ENCODE data around the gene TMX2. TPM values are rescaled to one million over a fixed set of nuclear protein-coding genes. Genes with fewer than 3 reads are reported as not detected.

The TMX2 gene
- total and polyA plus RNA-seq, 9 of the 15 experiments (the other 6 are each of a cell fraction or from before 2014, with no cell fraction given): 176 to 433 (median 227) TPM

DNA sequence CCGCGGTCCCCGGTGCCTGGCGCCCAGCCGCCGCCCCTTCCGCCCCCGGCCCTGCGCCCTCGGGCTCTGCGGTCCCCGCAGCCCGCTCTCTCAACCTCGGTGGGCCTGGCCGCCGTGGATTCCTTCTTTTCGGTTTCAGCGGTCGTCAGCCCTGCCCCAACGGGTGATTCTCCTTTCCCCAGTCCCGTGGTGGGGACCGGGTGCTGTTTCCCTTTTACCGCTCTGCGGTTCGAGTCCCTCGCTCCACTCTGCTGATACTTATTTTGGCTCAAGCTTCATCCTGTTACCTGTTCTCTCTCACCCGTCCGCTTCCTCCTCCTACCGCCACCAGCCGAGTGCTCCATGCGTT is 44.0 kb upstream of the TMX2 start (continued):
- TF ChIP-seq TRIM28 (IDR thresholded peaks at IDR 0.05) (0 out of 2 replicates have a peak, but pooled peaks have one; percentile 3), PRPF4 (IDR thresholded peaks at IDR 0.05; ENCODE audit: insufficient read depth, low read depth, low read length, poor library complexity, severe bottlenecking) (no peak), E2F3 (CRISPR knock-in tag; IDR thresholded peaks at IDR 0.05) (no peak), HOXB6 (CRISPR knock-in tag; IDR thresholded peaks at IDR 0.05; ENCODE audit: borderline replicate concordance) (no peak), SMARCA4 (IDR thresholded peaks at IDR 0.05) (0 out of 2 replicates have a peak, but pooled peaks have one; percentile 23), CHD1 (IDR thresholded peaks at IDR 0.05; ENCODE audit: low read length) (peak; percentile 60), FOXM1 (IDR thresholded peaks at IDR 0.05; ENCODE audit: low read depth) (no peak), FOXM1 (CRISPR knock-in tag; IDR thresholded peaks at IDR 0.05; ENCODE audit: low read depth) (no peak), ZNF324 (CRISPR knock-in tag; IDR thresholded peaks at IDR 0.05) (no peak), CAMTA2 (CRISPR knock-in tag; conservative IDR thresholded peaks at IDR 0.05) (no peak), BDP1 (IDR thresholded peaks at IDR 0.05; ENCODE audit: insufficient read depth, insufficient read length) (no peak), SIN3A (IDR thresholded peaks at IDR 0.05; ENCODE audit: borderline replicate concordance in 2 of 2, control insufficient read depth in 1 of 2, low read depth in 2 of 2, low read length in 2 of 2) (0 out of 4 replicates have a peak, but pooled peaks of 1 of the 2 experiments have one; percentile 26)
- TF ChIP-seq, protein P1, sequence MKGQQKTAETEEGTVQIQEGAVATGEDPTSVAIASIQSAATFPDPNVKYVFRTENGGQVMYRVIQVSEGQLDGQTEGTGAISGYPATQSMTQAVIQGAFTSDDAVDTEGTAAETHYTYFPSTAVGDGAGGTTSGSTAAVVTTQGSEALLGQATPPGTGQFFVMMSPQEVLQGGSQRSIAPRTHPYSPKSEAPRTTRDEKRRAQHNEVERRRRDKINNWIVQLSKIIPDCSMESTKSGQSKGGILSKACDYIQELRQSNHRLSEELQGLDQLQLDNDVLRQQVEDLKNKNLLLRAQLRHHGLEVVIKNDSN (CRISPR knock-in tag; IDR thresholded peaks at IDR 0.05): no peak
- TF ChIP-seq, protein P2, sequence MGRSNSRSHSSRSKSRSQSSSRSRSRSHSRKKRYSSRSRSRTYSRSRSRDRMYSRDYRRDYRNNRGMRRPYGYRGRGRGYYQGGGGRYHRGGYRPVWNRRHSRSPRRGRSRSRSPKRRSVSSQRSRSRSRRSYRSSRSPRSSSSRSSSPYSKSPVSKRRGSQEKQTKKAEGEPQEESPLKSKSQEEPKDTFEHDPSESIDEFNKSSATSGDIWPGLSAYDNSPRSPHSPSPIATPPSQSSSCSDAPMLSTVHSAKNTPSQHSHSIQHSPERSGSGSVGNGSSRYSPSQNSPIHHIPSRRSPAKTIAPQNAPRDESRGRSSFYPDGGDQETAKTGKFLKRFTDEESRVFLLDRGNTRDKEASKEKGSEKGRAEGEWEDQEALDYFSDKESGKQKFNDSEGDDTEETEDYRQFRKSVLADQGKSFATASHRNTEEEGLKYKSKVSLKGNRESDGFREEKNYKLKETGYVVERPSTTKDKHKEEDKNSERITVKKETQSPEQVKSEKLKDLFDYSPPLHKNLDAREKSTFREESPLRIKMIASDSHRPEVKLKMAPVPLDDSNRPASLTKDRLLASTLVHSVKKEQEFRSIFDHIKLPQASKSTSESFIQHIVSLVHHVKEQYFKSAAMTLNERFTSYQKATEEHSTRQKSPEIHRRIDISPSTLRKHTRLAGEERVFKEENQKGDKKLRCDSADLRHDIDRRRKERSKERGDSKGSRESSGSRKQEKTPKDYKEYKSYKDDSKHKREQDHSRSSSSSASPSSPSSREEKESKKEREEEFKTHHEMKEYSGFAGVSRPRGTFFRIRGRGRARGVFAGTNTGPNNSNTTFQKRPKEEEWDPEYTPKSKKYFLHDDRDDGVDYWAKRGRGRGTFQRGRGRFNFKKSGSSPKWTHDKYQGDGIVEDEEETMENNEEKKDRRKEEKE (IDR thresholded peaks at IDR 0.05; ENCODE audit: borderline replicate concordance in 1 of 2, control insufficient read depth in 1 of 2, low read depth in 2 of 2, low read length in 1 of 2): 0 out of 4 replicates have a peak, but pooled peaks of 1 of the 2 experiments have one; percentile 4
- TF ChIP-seq, protein P3, sequence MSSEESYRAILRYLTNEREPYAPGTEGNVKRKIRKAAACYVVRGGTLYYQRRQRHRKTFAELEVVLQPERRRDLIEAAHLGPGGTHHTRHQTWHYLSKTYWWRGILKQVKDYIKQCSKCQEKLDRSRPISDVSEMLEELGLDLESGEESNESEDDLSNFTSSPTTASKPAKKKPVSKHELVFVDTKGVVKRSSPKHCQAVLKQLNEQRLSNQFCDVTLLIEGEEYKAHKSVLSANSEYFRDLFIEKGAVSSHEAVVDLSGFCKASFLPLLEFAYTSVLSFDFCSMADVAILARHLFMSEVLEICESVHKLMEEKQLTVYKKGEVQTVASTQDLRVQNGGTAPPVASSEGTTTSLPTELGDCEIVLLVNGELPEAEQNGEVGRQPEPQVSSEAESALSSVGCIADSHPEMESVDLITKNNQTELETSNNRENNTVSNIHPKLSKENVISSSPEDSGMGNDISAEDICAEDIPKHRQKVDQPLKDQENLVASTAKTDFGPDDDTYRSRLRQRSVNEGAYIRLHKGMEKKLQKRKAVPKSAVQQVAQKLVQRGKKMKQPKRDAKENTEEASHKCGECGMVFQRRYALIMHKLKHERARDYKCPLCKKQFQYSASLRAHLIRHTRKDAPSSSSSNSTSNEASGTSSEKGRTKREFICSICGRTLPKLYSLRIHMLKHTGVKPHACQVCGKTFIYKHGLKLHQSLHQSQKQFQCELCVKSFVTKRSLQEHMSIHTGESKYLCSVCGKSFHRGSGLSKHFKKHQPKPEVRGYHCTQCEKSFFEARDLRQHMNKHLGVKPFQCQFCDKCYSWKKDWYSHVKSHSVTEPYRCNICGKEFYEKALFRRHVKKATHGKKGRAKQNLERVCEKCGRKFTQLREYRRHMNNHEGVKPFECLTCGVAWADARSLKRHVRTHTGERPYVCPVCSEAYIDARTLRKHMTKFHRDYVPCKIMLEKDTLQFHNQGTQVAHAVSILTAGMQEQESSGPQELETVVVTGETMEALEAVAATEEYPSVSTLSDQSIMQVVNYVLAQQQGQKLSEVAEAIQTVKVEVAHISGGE (CRISPR knock-in tag; IDR thresholded peaks at IDR 0.05): peak in 1 of 3 experiments; percentile 16; a peak in 2 of 6 replicates
- TF ChIP-seq, protein P4, sequence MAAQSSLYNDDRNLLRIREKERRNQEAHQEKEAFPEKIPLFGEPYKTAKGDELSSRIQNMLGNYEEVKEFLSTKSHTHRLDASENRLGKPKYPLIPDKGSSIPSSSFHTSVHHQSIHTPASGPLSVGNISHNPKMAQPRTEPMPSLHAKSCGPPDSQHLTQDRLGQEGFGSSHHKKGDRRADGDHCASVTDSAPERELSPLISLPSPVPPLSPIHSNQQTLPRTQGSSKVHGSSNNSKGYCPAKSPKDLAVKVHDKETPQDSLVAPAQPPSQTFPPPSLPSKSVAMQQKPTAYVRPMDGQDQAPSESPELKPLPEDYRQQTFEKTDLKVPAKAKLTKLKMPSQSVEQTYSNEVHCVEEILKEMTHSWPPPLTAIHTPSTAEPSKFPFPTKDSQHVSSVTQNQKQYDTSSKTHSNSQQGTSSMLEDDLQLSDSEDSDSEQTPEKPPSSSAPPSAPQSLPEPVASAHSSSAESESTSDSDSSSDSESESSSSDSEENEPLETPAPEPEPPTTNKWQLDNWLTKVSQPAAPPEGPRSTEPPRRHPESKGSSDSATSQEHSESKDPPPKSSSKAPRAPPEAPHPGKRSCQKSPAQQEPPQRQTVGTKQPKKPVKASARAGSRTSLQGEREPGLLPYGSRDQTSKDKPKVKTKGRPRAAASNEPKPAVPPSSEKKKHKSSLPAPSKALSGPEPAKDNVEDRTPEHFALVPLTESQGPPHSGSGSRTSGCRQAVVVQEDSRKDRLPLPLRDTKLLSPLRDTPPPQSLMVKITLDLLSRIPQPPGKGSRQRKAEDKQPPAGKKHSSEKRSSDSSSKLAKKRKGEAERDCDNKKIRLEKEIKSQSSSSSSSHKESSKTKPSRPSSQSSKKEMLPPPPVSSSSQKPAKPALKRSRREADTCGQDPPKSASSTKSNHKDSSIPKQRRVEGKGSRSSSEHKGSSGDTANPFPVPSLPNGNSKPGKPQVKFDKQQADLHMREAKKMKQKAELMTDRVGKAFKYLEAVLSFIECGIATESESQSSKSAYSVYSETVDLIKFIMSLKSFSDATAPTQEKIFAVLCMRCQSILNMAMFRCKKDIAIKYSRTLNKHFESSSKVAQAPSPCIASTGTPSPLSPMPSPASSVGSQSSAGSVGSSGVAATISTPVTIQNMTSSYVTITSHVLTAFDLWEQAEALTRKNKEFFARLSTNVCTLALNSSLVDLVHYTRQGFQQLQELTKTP (IDR thresholded peaks at IDR 0.05; ENCODE audit: low read depth in 1 of 2, partially characterized antibody in 2 of 2): peak in 1 of 2 experiments; percentile 29
